BE2C (cell line): ENCODE results near the gene UNC93B1.

Experiments
- DNase-seq: peaks from one replicate; pipeline ENCODE4 v3.0.0-alpha.2; 2020
- H3K27me3 ChIP-seq: fragments of 250-450 bp; sonication (Bioruptor Pico); 2 replicates; pipeline ENCODE4 v1.5.1; 2020; ENCODE audit warnings: mild to moderate bottlenecking
- H3K36me3 ChIP-seq: fragments of 250-450 bp; sonication (Bioruptor Pico); 2 replicates; pipeline ENCODE4 v1.5.1; 2020; ENCODE audit warnings: mild to moderate bottlenecking
- H3K4me1 ChIP-seq: fragments of 250-450 bp; sonication (Bioruptor Pico); 2 replicates; pipeline ENCODE4 v1.5.1; 2020
- H3K4me3 ChIP-seq: 2 replicates; pipeline ENCODE4 v1.5.1; 2011; ENCODE audit warnings: low read depth, low read length
- H3K9me3 ChIP-seq: fragments of 250-450 bp; sonication (Bioruptor Pico); 2 replicates; pipeline ENCODE4 v1.5.1; 2020
- TF ChIP-seq, protein P1 (sequence below): IDR thresholded peaks from 2 replicates; pipeline ENCODE4 v1.5.1; 2012; ENCODE audit warnings: mild to moderate bottlenecking, low read depth, low read length

UNC93B1 gene

DNA sequence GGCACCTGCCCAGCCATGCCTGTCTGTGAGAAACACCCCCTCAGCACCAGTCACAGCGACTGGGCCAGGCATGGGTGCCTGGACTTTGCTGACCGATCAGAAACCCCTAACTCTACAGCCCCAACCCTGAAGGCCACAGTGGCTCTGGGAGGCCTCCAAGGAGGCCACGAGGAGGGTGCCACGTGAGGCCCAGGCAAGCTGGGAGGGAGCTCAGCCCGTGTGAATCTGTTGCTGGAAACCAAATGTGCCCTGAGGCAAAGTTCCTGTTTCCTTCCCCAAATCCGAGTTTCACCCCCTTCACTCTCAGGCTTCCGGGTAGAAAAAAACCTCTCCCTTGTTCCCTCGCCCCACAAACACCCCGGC is 1.3 kb downstream of the UNC93B1 start:
- Histone ChIP-seq H3K4me1 (no peaks in the 10 kb centered on the region; the same call in 1 of the 2 replicates), H3K4me3 (no peak overlapping the region), H3K9me3 (no peaks in the 10 kb centered on the region), H3K27me3 (no peaks in the 10 kb centered on the region), H3K36me3 (no peaks in the 10 kb centered on the region)
- no peak for DNase-seq
- TF ChIP-seq, protein P1, sequence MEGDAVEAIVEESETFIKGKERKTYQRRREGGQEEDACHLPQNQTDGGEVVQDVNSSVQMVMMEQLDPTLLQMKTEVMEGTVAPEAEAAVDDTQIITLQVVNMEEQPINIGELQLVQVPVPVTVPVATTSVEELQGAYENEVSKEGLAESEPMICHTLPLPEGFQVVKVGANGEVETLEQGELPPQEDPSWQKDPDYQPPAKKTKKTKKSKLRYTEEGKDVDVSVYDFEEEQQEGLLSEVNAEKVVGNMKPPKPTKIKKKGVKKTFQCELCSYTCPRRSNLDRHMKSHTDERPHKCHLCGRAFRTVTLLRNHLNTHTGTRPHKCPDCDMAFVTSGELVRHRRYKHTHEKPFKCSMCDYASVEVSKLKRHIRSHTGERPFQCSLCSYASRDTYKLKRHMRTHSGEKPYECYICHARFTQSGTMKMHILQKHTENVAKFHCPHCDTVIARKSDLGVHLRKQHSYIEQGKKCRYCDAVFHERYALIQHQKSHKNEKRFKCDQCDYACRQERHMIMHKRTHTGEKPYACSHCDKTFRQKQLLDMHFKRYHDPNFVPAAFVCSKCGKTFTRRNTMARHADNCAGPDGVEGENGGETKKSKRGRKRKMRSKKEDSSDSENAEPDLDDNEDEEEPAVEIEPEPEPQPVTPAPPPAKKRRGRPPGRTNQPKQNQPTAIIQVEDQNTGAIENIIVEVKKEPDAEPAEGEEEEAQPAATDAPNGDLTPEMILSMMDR, result no peak

- Histone ChIP-seq H3K27me3 (no peaks in the 10 kb centered on the region), H3K4me3 (no peak overlapping the region), H3K9me3 (no peaks in the 10 kb centered on the region), H3K4me1 (no peaks in the 10 kb centered on the region; the same call in none of the 2 replicates), H3K36me3 (no peaks in the 10 kb centered on the region)
- no peak for DNase-seq
- TF ChIP-seq, protein P1, result no peak
These were observed 4.2 kb downstream of the UNC93B1 start for GRCh38 chr11:67999704-68000103.

DNA sequence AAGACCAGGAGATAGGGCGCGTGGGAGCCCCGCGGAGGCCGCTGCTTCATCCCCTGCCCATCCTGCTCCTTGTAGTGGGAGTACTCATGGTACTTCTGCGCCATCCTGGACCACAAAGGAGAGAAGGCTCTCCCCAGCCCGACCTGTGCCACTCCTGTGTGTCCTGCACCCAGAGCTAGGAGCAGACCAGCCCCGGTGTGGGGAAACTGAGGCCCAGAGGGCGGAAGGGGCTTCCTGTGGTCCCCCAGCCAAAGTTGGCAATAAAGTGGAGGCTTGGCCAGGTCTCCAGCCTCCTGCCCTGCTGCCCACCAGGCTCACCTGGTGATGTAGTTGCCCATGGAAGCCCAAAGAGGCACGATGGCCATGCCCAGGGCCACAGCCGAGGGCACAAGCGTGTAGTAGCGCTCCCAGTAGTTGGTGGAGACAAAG is 4.7 kb downstream of the UNC93B1 start:
- TF ChIP-seq, protein P1, result no peak
- no peak overlapping the region for H3K4me3 ChIP-seq
- no peaks in the 10 kb centered on the region for H3K36me3 ChIP-seq
- no peaks in the 10 kb centered on the region for H3K9me3 ChIP-seq
- no peaks in the 10 kb centered on the region for H3K27me3 ChIP-seq
- no peak for DNase-seq
- H3K4me1 ChIP-seq, result no peaks in the 10 kb centered on the region; the same call in none of the 2 replicates

DNA sequence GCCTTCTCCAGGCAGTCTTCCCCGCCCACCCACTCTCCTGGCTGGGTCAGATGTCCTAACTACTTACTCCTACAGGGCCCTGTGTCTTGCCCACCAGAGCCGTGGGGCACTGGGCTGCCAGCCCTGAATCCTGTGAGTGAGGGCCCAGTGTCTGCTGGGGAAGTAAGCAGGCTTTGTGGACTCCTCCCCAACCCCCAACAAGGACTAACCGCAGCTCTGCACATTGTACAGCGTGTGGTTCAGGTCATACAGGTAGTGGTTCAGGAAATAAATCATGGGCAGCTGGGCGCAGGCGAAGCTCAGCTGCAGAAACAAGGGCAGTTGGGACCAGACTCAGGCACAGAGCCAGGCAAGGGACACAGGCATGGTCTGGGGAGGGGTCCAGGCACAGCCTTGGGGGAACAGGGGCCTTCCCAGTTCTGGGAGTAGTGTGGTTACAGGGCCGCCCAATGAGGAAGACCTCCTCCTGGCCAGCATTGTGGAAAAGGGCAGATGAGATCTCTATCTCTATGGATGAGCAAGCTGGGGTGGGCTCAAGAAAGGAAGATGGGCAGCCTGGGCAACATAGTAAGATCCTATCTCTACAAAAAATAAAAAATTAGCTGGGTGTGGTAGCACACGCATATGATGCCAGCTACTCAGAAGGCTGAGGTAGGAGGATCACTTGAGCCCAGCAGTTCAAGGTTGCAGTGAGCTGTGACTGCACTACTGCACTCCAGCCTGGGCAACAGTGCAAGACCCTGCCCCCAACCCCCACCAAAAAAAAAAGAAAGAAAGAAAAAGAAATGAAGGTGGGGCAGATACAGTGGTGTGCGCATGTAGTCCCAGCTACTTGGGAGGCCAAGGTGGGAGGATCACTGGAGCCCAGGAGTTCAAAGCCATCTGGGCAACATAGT is 5.5 kb downstream of the UNC93B1 start:
- H3K4me1 ChIP-seq, result no peaks in the 10 kb centered on the region; the same call in none of the 2 replicates
- H3K27me3 ChIP-seq, result no peaks in the 10 kb centered on the region
- TF ChIP-seq, protein P1, result no peak
- H3K36me3 ChIP-seq, result no peaks in the 10 kb centered on the region
- no peak for DNase-seq
- H3K9me3 ChIP-seq, result no peaks in the 10 kb centered on the region
- no peak overlapping the region for H3K4me3 ChIP-seq

GRCh38 chr11:67997475-67997921 is 6.4 kb downstream of the UNC93B1 start:
- Histone ChIP-seq H3K36me3 (no peaks in the 10 kb centered on the region), H3K4me1 (no peaks in the 10 kb centered on the region; the same call in 1 of the 2 replicates), H3K27me3 (no peaks in the 10 kb centered on the region), H3K4me3 (no peak overlapping the region), H3K9me3 (no peaks in the 10 kb centered on the region)
- TF ChIP-seq, protein P1, result no peak
- DNase-seq, result no peak
